Mesodermal cell (in vitro differentiated cells): ENCODE results near the gene SREK1IP1.
A peak's percentile ranks its signal among the peaks of the same experiment; 100 is the strongest.

Source experiments
- H3K27ac ChIP-seq: 2 replicates; pipeline ENCODE4 v1.7.0; 2013; ENCODE audit warnings: mild to moderate bottlenecking, low read depth, low read length, moderate library complexity; ENCODE audit not compliant: severe bottlenecking
- H3K36me3 ChIP-seq: 2 replicates; pipeline ENCODE4 v1.7.1; 2013; ENCODE audit warnings: mild to moderate bottlenecking, low read length, moderate library complexity; ENCODE audit not compliant: control insufficient read depth, insufficient read depth
- H3K4me1 ChIP-seq: one replicate; pipeline ENCODE4 v1.7.1; 2013; ENCODE audit warnings: mild to moderate bottlenecking, low read length; ENCODE audit not compliant: insufficient read depth, control insufficient read depth, poor library complexity, severe bottlenecking
- H3K4me3 ChIP-seq: 2 replicates; pipeline ENCODE4 v1.7.0; 2013; ENCODE audit warnings: low read length, control low read depth, mild to moderate bottlenecking; ENCODE audit not compliant: insufficient read depth, poor library complexity, severe bottlenecking; ENCODE audit errors: extremely low read depth
- H3K9me3 ChIP-seq: 2 replicates; pipeline ENCODE4 v1.7.1; 2013; ENCODE audit warnings: mild to moderate bottlenecking, low read length, moderate library complexity; ENCODE audit not compliant: control insufficient read depth
- WGBS, 2 experiments: methylation state at CpG; one replicate each; pipeline ENCODE4 v1.1.5; 2013; ENCODE audit warnings: missing lambda C conversion rate in 2 of 2; ENCODE audit not compliant: insufficient coverage in 2 of 2; 5-methylcytosine and 5-hydroxymethylcytosine counted together

SREK1IP1 gene

GRCh38 chr5:64790210-64790609 is 21.7 kb upstream of the SREK1IP1 start:
- H3K9me3 ChIP-seq: no peaks in the 10 kb centered on the region
- no peak overlapping the region for H3K4me3 ChIP-seq
- no CpG with 5 or more reads among the region's 1 CpG for WGBS, 2 experiments
- H3K4me1 ChIP-seq: no peaks in the 10 kb centered on the region
- H3K36me3 ChIP-seq: peaks cover 9% of the 10 kb centered on the region
- H3K27ac ChIP-seq: no peak overlapping the region

- H3K36me3 ChIP-seq: peaks cover 9% of the 10 kb centered on the region
- H3K4me3 ChIP-seq: no peak overlapping the region
- H3K27ac ChIP-seq: no peak overlapping the region
- no peaks in the 10 kb centered on the region for H3K4me1 ChIP-seq
- WGBS, 2 experiments: 100% methylated on average over 1 of the region's 3 CpGs
- H3K9me3 ChIP-seq: no peaks in the 10 kb centered on the region
Observed at GRCh38 chr5:64789457-64789856, 21.0 kb upstream of the SREK1IP1 start.

- Histone ChIP-seq H3K36me3 (peaks cover 9% of the 10 kb centered on the region), H3K4me1 (no peaks in the 10 kb centered on the region), H3K9me3 (no peaks in the 10 kb centered on the region), H3K4me3 (no peak overlapping the region), H3K27ac (no peak overlapping the region)
- WGBS, 2 experiments: no CpG with 5 or more reads among the region's 2 CpGs
Observed at GRCh38 chr5:64788156-64788555, 19.7 kb upstream of the SREK1IP1 start.

DNA sequence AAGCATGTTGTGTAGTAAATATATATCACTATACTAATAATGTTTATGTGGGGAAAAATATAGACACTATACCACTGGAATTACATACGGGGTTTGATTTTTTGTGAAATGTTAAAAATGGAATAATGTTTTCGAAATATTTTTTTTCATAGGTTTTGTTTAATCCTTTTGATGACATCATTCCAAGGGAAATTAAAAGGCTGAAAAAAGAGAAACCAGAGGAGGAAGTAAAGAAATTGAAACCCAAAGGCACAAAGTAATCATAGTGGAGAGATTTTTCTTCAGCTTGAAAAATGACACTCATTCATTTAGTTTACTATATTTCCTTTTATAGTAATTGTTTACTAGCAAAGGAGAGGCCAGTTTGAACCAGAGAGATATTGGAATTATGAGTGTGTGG is 17.9 kb upstream of the SREK1IP1 start:
- H3K4me3 ChIP-seq: no peak overlapping the region
- no peaks in the 10 kb centered on the region for H3K4me1 ChIP-seq
- no peaks in the 10 kb centered on the region for H3K9me3 ChIP-seq
- WGBS, 2 experiments: no CpG with 5 or more reads among the region's 2 CpGs
- no peak overlapping the region for H3K27ac ChIP-seq
- peaks cover 9% of the 10 kb centered on the region for H3K36me3 ChIP-seq

DNA sequence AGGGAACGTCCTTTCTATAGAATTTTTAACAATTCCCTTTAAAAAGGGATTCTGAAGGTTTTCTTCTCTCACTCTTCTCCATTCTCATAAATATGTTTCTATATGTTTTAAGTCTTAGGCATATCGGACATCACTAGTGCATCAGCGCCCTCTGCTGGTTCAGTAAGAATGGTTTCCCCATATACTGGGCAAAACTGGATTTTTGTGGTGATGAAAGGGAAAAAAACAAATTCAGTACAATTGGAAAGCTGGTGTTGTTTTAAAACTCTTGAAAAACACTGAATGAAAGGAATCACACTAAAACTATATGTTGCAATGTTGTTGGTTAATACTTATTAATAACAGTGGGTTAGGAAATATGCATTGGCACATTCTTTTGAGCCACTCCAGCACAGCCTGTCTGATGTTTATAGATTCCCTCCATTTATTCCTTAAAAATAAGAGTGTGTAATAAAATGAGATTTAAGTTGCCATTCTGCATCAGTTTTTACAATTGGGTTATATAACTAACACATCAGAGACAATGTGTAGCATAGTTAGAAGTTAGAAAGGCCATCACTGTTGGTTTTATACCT is 16.0 kb upstream of the SREK1IP1 start:
- Histone ChIP-seq H3K36me3 (peaks cover 6% of the 10 kb centered on the region), H3K4me3 (no peak overlapping the region), H3K27ac (no peak overlapping the region), H3K9me3 (no peaks in the 10 kb centered on the region), H3K4me1 (no peaks in the 10 kb centered on the region)
- WGBS, 2 experiments: no CpG with 5 or more reads among the region's 3 CpGs

GRCh38 chr5:64775291-64775690 is 6.8 kb upstream of the SREK1IP1 start:
- Histone ChIP-seq H3K4me1 (peaks cover under 1% of the 10 kb centered on the region), H3K9me3 (no peaks in the 10 kb centered on the region), H3K4me3 (no peak overlapping the region), H3K36me3 (peaks cover 3% of the 10 kb centered on the region), H3K27ac (no peak overlapping the region)
- WGBS, 2 experiments: 67 to 80% methylated on average over 1 of the region's 1 CpG

DNA sequence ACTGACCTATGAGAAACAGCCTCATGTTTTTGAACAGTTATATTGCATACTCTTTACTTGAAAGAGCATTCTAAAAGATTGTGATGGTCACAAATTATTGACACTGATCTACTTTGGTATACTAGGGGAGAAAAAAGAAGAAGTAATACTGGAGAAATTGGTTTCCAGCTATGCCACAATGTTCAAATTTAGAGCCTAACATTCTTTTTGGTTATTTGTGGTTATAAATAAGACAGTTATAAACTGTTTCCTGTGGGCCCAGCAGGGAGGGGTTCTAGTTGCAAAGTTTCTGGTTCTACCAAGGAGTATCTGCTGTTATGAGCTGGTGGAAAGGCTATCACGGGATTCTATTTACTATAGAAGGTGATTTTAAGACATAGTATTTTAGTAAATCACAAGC is 5.0 kb upstream of the SREK1IP1 start:
- Histone ChIP-seq H3K27ac (no peak overlapping the region), H3K36me3 (peaks cover 3% of the 10 kb centered on the region), H3K4me3 (no peak overlapping the region), H3K4me1 (peaks cover 4% of the 10 kb centered on the region), H3K9me3 (no peaks in the 10 kb centered on the region)
- no CpG with 5 or more reads among the region's 1 CpG for WGBS, 2 experiments

DNA sequence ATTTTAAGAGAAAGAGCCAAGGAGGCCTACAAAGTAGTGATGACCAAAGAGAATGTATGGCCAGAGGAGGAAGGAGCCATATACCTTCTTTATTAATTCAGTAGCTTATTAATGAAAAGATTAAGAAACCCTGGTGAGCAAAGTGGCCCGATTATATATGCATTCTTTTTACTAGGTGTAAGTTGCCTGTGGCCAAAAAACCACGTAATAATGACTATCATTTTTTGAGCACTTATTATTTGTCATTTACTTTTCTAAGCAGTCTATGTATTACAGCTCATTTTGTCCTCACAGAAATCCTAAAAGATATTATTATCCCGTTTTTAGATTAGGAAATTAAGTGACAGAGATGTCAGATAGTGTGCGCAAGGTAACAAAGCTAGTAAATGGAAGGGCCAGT is 3.2 kb upstream of the SREK1IP1 start:
- 95 to 100% methylated on average over 1 to 3 of the region's 4 CpGs for WGBS, 2 experiments
- no peak overlapping the region for H3K4me3 ChIP-seq
- H3K9me3 ChIP-seq: no peaks in the 10 kb centered on the region

DNA sequence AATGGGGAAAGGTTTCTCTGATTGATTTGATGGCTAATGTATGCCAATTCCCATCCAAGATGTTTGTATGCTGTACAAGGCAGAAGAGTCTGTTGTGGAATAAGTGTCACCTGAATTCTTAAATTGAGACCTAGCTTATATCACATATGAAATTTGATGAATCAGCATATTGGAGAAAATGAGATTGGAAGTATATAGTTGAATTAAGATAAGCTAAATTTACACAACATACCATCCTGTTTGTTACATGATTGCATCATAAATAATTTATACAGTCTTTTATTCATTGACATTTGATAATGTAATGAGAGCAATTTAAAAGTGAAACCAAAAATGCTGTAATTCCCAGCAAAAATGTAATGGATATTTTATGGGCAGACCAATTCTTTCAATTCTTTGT is 1.4 kb upstream of the SREK1IP1 start:
- no peak overlapping the region for H3K27ac ChIP-seq
- peaks cover 17% of the 10 kb centered on the region for H3K36me3 ChIP-seq
- H3K4me3 ChIP-seq: peak overlapping the region; percentile 86
- peaks cover 11% of the 10 kb centered on the region for H3K4me1 ChIP-seq
- no peaks in the 10 kb centered on the region for H3K9me3 ChIP-seq

More for the DNA sequence above, 3.2 kb upstream of the SREK1IP1 start:
- Histone ChIP-seq H3K27ac (no peak overlapping the region), H3K4me1 (peaks cover 5% of the 10 kb centered on the region), H3K36me3 (peaks cover 3% of the 10 kb centered on the region)

GRCh38 chr5:64767959-64768357 is 533 bp downstream of the SREK1IP1 start:
- peak overlapping the region; percentile 88 for H3K27ac ChIP-seq
- peaks cover 33% of the 10 kb centered on the region for H3K36me3 ChIP-seq
- WGBS, 2 experiments: 0% methylated on average over 6 to 8 of the region's 10 CpGs
- H3K9me3 ChIP-seq: no peaks in the 10 kb centered on the region
- peak overlapping the region; percentile 86 for H3K4me3 ChIP-seq
- peaks cover 11% of the 10 kb centered on the region for H3K4me1 ChIP-seq

DNA sequence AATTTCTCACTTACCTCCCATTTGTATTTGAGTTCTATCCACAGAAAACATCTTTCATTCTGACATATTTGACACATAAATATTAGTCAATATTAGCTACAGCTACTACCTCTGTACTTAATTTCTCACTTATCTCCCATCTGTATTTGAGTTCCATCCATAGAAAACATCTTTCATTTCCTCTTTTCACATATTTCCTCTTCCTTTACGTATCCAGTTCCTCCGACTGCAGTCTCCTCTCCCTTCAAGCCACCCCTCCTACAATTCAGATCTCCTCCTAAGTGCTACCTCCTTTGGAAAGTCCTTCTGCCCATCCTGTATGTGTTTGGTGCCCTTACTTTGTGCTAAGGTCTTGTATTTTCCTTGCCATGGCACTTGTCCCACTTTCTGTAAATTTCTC is 1.6 kb downstream of the SREK1IP1 start:
- WGBS, 2 experiments: 83 to 89% methylated on average over 2 of the region's 2 CpGs
- peaks cover 34% of the 10 kb centered on the region for H3K36me3 ChIP-seq
- H3K4me1 ChIP-seq: peaks cover 11% of the 10 kb centered on the region
- peak overlapping the region; percentile 86 for H3K4me3 ChIP-seq
- no peaks in the 10 kb centered on the region for H3K9me3 ChIP-seq
- no peak overlapping the region for H3K27ac ChIP-seq
